Measurements from ENCODE around the gene DBNL.
"Not testable (repeated sequence)": the region's sequence is repeated elsewhere in the genome, so short reads cannot be mapped to it uniquely, and the experiment has no call there.

The DBNL gene

GRCh38 chr7:44036364-44036763 is 8.1 kb upstream of the DBNL start:
- POLR2A ChIA-PET = interaction anchor here (0.5 kb wide), 1 partner anchor 8 kb away, joined by 3 read pairs; the partner anchor contains the start of gene DBNL
- DNase-seq (ENCODE audit: extremely low spot score); CTCF ChIA-PET: not testable (repeated sequence)

GRCh38 chr7:44037951-44038350 is 6.6 kb upstream of the DBNL start:
- DNase-seq (ENCODE audit: extremely low spot score); CTCF ChIA-PET; POLR2A ChIA-PET: not testable (repeated sequence)

GRCh38 chr7:44038553-44038952 is 5.9 kb upstream of the DBNL start:
- CTCF ChIA-PET; DNase-seq (ENCODE audit: extremely low spot score); POLR2A ChIA-PET: not testable (repeated sequence)

- CTCF ChIA-PET; DNase-seq (ENCODE audit: extremely low spot score); POLR2A ChIA-PET: not testable (repeated sequence)
- 0 out of 2 replicates have a peak, but pooled peaks have one; percentile 39 for TF ChIP-seq PKNOX1 (IDR thresholded peaks at IDR 0.05)
Measured at GRCh38 chr7:44038961-44039558, 5.4 kb upstream of the DBNL start.

- CTCF ChIA-PET; DNase-seq (ENCODE audit: extremely low spot score); POLR2A ChIA-PET: not testable (repeated sequence)
Measured at GRCh38 chr7:44039800-44040492, 4.6 kb upstream of the DBNL start.

GRCh38 chr7:44040493-44040891 is 4.0 kb upstream of the DBNL start:
- DNase-seq (ENCODE audit: extremely low spot score); CTCF ChIA-PET; POLR2A ChIA-PET: not testable (repeated sequence)

- DNase-seq (ENCODE audit: extremely low spot score) = no peak
- TF ChIP-seq BHLHE40 (IDR thresholded peaks at IDR 0.05; ENCODE audit: borderline replicate concordance) (no peak), ARNT (IDR thresholded peaks at IDR 0.05) (no peak), SP1 (IDR thresholded peaks at IDR 0.05) (no peak), L3MBTL2 (conservative IDR thresholded peaks at IDR 0.05) (no peak), HDGF (IDR thresholded peaks at IDR 0.05; ENCODE audit: borderline replicate concordance) (no peak), TARDBP (IDR thresholded peaks at IDR 0.05) (no peak), FOXA1 (IDR thresholded peaks at IDR 0.05) (no peak), PKNOX1 (IDR thresholded peaks at IDR 0.05) (no peak), ELF4 (IDR thresholded peaks at IDR 0.05) (no peak), NFRKB (IDR thresholded peaks at IDR 0.05) (no peak), FOXM1 (IDR thresholded peaks at IDR 0.05; ENCODE audit: borderline replicate concordance) (no peak), LEF1 (IDR thresholded peaks at IDR 0.05; ENCODE audit: borderline replicate concordance) (no peak), FOXK2 (IDR thresholded peaks at IDR 0.05) (no peak), CTBP1 (IDR thresholded peaks at IDR 0.05; ENCODE audit: borderline replicate concordance) (no peak), SUZ12 (IDR thresholded peaks at IDR 0.05) (no peak), ZNF384 (IDR thresholded peaks at IDR 0.05) (no peak)
- CTCF ChIA-PET = no interaction called here
- POLR2A ChIA-PET = no interaction called here
Measured at GRCh38 chr7:44042221-44042620, 2.3 kb upstream of the DBNL start.

- ChIA-PET POLR2A (interaction anchor here (0.7 to 1.9 kb wide), 13 partner anchors 8 to 94 kb away, joined by 3 to 7 read pairs (median 3); partner anchors contain the start of gene POLD2), CTCF (interaction anchor here (0.6 kb wide), 1 partner anchor 9 kb away, joined by 3 read pairs; no protein-coding TSS in a partner anchor)
- TF ChIP-seq ZNF384 (IDR thresholded peaks at IDR 0.05) (no peak), SP1 (IDR thresholded peaks at IDR 0.05) (no peak), PKNOX1 (IDR thresholded peaks at IDR 0.05) (no peak)
- no peak for DNase-seq (ENCODE audit: extremely low spot score)
Measured at GRCh38 chr7:44043902-44044301, 600 bp upstream of the DBNL start.

Measured in HEK293T (cell line).